HG02763 (cell line): ENCODE results near the gene PFDN6.

Experiments used
- ATAC-seq: cut with Tn5 transposase; IDR thresholded peaks from one replicate; pipeline ENCODE4 v1.9.1; 2021; ENCODE audit warnings: mild to moderate bottlenecking, moderate library complexity; ENCODE audit not compliant: unreplicated experiment

The PFDN6 gene

DNA sequence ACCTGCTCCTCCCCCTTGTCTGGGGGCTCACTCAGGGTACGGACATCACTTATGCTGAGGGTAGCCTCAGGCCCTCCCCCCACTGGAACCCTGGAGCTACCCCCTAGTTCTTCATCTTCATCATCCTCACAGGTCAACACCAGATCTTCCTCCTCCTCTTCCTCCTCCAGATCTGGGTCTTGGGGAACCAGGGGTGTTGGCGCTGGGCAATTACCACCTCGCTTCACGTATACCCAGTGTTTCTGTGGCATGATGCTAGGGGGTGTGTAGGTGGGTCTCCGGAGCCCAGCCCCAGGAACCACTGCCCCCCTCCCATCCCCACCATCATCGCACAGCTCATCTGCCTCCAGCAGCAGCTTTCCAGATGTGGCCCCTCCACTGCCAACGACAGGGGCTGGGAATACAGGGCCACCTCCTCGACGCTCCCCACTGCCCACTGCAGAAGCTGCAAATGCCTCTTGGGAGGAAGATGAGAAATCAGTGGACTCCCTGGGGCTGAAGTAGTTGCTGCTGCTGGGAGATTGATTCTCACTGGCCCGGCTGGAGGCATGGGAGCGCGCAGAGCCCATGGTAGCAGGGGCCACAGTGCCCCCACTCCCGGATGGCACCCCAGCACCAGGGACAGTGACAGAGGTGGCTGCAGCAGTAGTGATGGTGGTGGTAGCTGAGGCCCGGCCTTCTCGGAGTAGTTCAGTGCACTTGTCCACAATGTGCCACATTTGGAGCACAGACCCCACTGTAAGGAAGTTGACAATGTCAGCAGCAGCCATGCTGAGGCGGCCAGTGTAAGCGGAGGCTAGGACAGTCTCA is 26.6 kb downstream of the PFDN6 start:
- no peak for ATAC-seq

GRCh38 chr6:33316603-33317418 is 27.4 kb downstream of the PFDN6 start:
- ATAC-seq = no peak

- no peak for ATAC-seq
These were observed 27.9 kb downstream of the PFDN6 start for GRCh38 chr6:33317419-33317668.

DNA sequence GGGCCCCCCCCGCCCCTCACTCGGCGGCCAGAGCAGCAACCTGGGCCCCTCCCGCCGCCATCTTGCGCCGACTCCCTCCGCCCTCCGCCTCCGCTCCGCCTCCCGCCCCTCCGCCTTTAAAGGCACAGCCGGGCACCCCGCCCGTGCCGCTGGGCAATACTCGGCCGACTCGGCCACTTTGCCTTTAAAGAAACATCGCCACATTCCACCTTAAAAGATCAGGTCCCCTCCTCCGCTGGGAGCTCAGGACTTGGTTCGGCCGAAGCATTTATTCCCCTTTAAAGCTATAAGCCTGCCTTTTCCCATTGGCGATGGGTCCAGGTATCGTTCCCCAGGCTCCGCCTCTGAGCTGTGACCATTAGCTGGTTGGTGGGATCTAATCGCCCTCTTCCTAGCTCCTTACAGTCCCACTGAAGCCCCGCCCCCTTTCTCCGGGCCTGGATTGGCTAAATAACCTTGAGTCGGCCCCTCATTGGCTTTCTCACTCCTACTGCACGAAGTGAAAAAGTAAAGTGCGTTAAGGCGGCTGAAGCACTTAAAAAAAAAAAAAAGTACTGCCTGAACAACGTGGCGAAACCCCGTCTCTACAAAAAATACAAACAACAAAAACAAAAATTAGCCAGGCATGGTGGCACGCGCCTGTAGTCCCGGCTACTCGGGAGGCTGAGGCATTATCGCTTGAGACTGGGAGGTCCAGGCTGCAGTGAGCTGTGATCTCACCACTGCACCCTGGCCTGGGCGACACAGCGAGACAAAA is 28.4 kb downstream of the PFDN6 start, which contains the start of gene ZBTB22:
Gene ZBTB22 (minus strand): TSS at position 76 of the 757 bp plus-strand sequence. CDS start 828 bp downstream, outside the sequence.
- peak; percentile 51 for ATAC-seq

GRCh38 chr6:33318426-33319073 is 29.1 kb downstream of the PFDN6 start:
- no peak for ATAC-seq

- no peak for ATAC-seq
These were observed 30.5 kb downstream of the PFDN6 start for GRCh38 chr6:33319939-33320314.

DNA sequence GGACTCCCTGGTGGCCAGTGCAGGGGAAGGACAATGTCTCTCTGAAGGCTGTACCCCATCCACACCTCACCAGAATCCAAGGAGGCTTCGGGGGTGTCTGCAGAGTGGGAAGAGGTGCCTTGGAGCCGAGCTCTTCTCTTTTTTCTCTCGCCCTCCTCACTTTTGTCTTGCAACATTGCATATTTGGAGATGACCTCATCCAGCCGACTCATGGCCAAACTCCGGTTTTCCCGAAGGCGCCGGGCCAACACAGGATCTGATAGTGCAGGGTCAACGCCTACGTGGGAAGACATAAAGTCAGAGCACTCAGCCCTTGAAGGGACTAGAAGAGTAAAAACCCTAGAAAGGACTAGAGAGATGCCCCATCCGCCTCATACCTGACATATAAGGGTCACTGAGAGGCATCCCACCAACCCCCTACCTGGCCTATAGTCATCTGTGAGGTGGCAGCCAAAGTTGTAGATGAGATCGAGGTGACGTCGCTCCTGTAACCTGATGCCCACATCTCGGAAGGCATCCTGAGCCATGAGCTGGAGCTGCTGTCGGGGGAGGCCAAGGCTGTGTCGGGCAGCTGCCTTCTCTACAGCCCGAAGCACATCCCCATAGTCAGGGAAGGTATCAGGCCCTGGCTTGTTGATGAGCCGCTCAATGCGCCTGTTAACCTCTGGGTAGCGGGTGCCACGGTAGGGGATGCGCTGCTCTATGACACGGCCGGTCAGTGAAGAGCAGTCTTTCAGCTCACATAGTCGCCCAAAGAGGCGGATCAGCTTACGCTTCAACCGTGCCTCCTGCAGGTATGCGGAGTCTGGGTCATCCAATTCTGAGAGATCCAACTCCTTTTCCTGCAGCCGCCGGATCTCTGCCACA is 31.1 kb downstream of the PFDN6 start:
- no peak for ATAC-seq

GRCh38 chr6:33321227-33321626 is 31.8 kb downstream of the PFDN6 start:
- ATAC-seq = no peak

- no peak for ATAC-seq
These were observed 34.2 kb downstream of the PFDN6 start for GRCh38 chr6:33323623-33323948.

- no peak for ATAC-seq
These were observed 34.7 kb downstream of the PFDN6 start for GRCh38 chr6:33324125-33324524.

- ATAC-seq = no peak
These were observed 39.7 kb downstream of the PFDN6 start for GRCh38 chr6:33329058-33329457.

DNA sequence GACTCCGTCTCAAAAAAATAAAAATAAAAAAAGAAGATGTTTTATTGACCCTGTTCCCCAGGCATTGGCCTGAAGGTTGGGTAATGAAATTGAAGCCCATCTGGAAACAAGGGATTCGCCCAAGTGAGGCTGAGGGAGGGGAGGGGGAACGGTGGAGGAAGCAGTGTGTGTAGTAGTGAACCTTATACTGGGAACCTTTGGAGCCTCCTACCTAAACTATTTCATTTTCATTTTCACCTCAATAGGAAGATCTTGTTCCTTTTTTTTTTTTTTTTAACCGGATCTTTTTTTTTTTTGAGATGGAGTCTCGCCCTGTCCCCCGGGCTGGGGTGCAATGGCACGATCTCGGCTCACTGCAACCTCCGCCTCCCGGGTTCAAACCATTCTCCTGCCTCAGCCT is 41.3 kb downstream of the PFDN6 start:
- no peak for ATAC-seq

DNA sequence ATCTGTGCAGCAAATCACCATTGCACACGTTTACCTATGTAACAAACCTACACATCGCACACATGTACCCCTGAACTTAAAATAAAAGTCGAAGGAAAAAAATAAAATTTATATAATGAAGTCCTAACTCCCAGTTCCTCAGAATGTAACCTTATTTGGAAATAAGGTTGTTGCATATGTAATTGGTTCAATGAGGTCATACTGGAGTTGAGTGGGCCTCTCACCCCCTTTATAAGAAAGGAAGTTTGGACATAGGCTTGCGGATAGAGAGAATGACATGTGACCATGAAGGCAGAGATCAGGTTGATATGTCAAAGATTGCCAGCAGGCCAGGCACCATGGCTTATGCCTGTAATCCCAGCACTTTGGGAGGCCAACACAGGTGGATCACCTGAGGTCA is 44.3 kb downstream of the PFDN6 start:
- no peak for ATAC-seq

DNA sequence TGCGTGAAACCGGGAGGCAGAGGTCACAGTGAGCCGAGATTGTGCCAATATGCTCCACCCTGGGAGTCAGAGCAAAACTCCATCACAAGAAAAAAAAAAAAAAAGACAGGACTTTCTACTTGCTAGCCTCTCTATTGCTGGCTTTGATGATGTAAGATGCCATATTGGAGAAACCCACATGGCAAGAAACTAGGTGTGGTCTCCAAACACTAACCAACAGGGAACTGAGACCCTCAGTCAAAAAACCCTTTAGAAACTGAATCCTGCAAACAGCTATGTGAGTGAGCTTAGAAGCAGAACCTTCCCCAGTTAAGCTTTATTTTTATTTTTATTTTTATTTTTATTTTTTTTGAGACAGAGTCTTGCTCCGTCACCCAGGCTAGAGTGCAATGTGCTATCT is 46.5 kb downstream of the PFDN6 start:
- ATAC-seq = no peak

GRCh38 chr6:33336495-33336894 is 47.1 kb downstream of the PFDN6 start:
- ATAC-seq = no peak

DNA sequence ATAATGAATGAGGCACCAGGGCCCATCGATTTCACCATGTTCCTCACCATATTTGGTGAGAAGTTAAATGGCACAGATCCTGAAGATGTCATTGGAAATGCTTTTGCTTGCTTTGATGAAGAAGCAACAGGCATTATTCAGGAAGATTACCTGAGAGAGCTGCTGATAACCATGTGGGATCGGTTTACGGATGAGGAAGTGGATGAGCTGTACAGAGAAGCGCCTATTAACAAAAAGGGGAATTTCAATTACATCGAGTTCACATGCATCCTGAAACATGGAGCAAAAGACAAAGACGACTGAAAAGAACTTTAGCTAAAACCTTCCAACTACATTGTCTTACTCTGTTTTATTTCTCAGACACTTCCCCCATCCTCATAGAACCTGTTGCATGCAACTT is 49.8 kb downstream of the PFDN6 start:
- ATAC-seq = no peak
